Measurements from ENCODE around the gene TYK2.
A peak's percentile ranks its signal among the peaks of the same experiment; 100 is the strongest.

The TYK2 gene

DNA sequence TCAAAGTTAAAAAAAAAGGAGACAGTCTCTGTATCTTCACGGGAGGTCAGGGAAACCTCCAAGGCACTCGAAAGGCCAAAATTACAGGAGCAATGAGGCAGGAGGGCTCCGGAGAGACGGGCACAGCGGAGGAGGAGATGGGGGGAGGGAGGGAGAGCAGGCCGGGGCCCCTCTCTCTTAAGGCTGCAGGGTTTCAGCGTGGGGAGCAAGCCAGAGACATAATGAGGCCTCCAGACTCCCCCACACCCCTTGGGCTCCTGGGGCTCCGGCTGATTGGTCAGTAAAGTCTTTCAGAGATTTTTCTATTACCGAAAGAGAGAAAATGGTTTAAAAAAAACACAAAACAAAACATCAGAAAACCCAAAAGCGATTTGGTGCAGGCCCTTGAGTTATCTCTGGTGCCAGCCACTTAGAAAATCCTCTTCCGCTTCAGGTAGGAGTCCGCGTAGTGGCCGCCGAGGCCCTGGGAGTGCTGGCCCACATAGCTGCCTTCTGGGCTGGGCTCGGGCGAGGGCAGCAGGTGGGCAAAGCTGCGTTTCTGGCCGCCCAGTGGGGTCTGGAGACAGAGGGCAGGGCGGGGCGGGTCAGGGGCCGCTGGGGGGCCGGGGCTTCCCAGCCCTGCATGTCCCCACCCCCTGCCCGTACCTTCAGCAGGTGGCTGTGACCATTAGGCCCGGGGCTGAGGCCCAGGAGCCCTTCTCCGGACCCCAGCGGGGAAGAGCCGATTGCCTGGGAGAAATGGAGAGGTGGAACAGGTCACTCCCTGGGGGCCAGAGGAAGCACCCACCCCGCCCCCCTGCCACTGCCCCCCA, 63.1 kb downstream of the TYK2 start:
- no peak for TF ChIP-seq CTCF (IDR thresholded peaks at IDR 0.05; ENCODE audit: control insufficient read depth, extremely low read depth, insufficient read depth)
- H3K4me3 ChIP-seq (ENCODE audit: low read depth, low read length) = no peak overlapping the region
- no peak for DNase-seq (ENCODE audit: low read depth)

- TF ChIP-seq CTCF (IDR thresholded peaks at IDR 0.05; ENCODE audit: control insufficient read depth, extremely low read depth, insufficient read depth) = no peak
- peak overlapping the region; percentile 74 for H3K4me3 ChIP-seq (ENCODE audit: low read depth, low read length)
- DNase-seq (ENCODE audit: low read depth) = no peak
Observed at GRCh38 chr19:10316229-10317044, 63.9 kb downstream of the TYK2 start.

GRCh38 chr19:10315335-10316214, 64.8 kb downstream of the TYK2 start, which contains the start of gene FDX2:
FDX2 (minus strand) TSS chr19:10316015; CDS start chr19:10315996, 19 bp downstream.
- no peak for TF ChIP-seq CTCF (IDR thresholded peaks at IDR 0.05; ENCODE audit: control insufficient read depth, extremely low read depth, insufficient read depth)
- DNase-seq (ENCODE audit: low read depth) = peak; percentile 57
- peak within 1 kb of the TSS; percentile 74 for H3K4me3 ChIP-seq (ENCODE audit: low read depth, low read length)

GRCh38 chr19:10309423-10309822, 70.9 kb downstream of the TYK2 start, which contains the start of gene ZGLP1:
ZGLP1 (minus strand) TSS chr19:10309815.
- no peak within 1 kb of the TSS for H3K4me3 ChIP-seq (ENCODE audit: low read depth, low read length)
- no peak for TF ChIP-seq CTCF (IDR thresholded peaks at IDR 0.05; ENCODE audit: control insufficient read depth, extremely low read depth, insufficient read depth)
- no peak for DNase-seq (ENCODE audit: low read depth)

DNA sequence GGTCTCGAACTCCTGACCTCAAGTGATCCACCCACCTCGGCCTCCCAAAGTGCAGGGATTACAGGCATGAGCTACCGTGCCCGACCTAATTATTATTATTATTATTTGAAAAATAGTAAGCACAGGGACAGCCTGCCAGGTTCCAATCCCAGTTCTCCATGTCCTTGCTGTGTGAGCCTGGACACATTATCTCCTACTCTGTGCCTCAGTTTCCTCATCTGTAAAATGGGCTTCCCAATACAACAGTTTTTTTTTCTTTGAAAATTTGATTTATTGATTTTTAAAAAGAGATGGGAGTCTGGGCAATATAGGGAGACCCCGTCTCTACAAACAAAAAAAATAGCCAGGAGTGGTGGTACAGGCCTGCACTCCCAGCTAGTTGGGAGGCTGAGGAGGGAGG, 74.0 kb downstream of the TYK2 start:
- DNase-seq (ENCODE audit: low read depth) = no peak
- no peak for TF ChIP-seq CTCF (IDR thresholded peaks at IDR 0.05; ENCODE audit: control insufficient read depth, extremely low read depth, insufficient read depth)
- no peak overlapping the region for H3K4me3 ChIP-seq (ENCODE audit: low read depth, low read length)

DNA sequence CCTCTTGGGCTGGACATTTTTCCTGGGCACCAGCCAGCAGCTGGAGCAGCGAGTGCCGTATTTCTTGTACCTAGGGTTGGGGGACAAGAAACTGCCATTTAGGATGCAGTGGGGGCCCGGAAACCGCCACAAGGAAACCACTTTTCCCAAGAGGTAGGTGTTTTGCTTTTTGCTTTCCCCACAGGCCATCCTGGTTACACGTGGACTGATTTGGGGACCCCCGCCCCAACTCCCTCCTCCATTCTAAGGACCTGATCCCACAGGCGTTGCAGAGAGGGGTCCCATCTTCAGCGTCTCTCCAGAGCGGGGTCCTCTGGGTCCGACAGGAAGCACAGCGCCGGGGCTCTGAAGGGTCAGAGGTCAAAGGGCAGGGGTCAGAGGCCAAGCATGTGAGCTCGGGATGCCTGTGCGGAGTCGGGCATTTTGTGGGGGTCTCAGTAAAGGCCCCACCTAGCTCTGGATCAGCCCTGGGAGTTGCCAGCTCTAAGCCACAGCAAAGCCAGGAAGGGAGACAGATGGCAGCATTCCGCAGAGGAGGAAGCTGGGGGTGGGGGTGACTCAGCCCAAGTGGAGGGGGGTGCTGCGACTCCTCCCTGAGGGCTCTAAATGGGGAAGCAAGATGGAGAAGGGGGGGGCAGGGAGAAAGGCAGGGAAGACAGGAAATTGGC, 75.1 kb downstream of the TYK2 start:
- no peak for TF ChIP-seq CTCF (IDR thresholded peaks at IDR 0.05; ENCODE audit: control insufficient read depth, extremely low read depth, insufficient read depth)
- H3K4me3 ChIP-seq (ENCODE audit: low read depth, low read length) = no peak overlapping the region
- no peak for DNase-seq (ENCODE audit: low read depth)
